ENCODE results near the gene COTL1.

Gene COTL1

DNA sequence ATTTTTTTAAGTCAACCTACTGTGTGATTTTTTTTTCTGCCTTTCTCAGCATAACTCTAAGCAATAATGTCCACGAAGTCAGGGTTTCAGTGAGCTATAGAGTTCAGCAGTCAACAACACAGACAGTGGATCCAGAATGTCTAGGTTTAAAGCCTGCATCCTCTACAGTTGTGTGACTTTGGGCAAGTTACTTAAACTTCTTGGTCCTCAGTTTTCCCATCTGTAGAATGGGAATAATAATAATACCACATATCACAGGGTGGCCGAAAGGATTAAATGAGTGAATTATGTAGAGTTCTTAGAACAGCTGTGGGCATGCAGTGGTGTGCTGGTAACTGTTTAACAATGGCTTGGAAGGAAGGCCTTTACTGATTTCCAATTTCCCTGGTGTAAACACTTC, 74.6 kb downstream of the COTL1 start:
- TF ChIP-seq, protein P1, sequence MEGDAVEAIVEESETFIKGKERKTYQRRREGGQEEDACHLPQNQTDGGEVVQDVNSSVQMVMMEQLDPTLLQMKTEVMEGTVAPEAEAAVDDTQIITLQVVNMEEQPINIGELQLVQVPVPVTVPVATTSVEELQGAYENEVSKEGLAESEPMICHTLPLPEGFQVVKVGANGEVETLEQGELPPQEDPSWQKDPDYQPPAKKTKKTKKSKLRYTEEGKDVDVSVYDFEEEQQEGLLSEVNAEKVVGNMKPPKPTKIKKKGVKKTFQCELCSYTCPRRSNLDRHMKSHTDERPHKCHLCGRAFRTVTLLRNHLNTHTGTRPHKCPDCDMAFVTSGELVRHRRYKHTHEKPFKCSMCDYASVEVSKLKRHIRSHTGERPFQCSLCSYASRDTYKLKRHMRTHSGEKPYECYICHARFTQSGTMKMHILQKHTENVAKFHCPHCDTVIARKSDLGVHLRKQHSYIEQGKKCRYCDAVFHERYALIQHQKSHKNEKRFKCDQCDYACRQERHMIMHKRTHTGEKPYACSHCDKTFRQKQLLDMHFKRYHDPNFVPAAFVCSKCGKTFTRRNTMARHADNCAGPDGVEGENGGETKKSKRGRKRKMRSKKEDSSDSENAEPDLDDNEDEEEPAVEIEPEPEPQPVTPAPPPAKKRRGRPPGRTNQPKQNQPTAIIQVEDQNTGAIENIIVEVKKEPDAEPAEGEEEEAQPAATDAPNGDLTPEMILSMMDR (IDR thresholded peaks at IDR 0.05; ENCODE audit: extremely low read depth, missing control alignments): no peak
- DNase-seq (ENCODE audit: low spot score): no peak

DNA sequence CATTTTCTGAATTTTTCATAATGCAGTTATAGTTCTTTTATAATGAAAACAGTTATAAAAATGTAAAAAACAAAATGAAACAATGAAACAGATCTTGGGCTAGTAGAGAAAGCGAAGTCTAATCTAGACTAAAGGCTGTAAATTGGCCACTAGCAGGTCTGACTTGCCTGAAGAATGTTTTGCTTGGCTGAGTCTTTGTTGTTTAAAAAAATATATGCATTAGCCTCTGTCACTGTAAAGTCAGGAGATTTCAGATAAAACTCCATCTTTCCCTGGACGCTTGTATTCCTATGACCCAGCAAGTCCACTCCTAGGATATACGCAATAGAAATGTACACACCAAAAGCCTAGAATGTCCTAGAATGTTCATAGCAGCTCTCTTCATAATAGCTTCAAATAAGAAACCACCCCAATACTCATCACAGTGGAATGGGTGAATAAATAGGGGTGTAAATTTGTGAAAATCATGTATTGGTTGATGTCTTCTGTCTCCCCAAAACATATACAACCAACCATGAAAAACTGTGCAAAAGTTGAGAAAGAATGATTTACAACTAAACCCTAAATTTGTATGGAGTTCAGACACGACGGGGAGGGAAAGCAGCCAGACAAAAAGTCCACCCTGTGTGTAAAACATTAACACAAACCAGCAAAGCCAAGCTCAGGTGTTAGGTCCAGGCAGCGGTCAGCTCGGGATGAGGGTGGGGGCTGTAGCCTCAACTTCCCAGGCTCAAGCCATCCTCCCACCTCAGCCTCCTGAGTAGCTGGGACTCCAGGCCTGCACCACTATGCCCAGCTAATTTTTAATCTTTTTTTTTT, 75.7 kb downstream of the COTL1 start:
- DNase-seq (ENCODE audit: low spot score): no peak
- TF ChIP-seq, protein P1 (IDR thresholded peaks at IDR 0.05; ENCODE audit: extremely low read depth, missing control alignments): no peak

DNA sequence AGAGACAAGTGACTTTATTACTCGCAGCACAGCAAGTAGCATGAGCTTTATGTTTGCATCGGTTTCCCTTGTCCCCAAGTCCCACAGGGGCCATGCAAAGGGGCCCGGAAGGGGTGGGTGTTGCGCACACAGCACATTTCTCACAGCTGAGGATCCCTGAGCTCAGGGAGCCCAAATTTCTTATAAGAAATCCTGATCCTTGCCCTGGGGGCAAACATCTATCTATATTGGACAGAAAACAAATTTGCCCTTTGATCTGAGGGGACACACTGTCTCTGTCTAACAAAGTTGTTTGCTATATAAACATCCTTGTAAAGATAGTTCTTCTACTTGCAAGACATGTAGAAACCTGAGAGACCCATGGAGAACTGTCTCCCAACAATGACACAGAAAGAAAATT, 77.7 kb downstream of the COTL1 start:
- TF ChIP-seq, protein P1 (IDR thresholded peaks at IDR 0.05; ENCODE audit: extremely low read depth, missing control alignments): no peak
- no peak for DNase-seq (ENCODE audit: low spot score)

DNA sequence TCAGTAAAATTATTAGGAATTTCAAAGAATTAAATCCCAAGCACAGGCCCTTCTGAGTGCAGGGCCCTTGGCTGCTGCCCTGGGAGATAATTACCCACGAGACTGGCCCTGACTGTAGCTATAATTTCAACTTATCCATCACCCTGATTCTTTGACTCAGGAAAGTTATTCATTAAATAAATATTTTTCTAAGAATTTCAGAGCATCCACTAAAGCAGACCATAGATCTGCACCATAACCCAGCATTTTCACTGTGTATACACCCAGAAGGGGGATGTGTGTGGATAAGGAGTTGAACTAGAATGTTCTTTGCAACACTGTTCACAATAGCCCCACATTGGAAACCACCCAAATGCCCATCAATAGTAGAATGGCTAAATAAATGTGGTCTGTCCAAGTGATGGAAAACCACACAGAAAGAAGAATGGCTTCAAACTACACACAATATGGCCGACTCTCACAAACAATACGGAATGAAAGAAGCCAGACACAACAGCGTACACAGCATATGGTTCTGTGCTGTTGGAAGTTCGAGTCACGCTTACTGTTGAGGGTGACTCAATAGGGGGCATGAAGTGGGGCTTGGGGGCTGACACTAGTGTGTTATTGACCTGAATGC, 79.5 kb downstream of the COTL1 start:
- DNase-seq (ENCODE audit: low spot score): no peak
- TF ChIP-seq, protein P1 (IDR thresholded peaks at IDR 0.05; ENCODE audit: extremely low read depth, missing control alignments): no peak

DNA sequence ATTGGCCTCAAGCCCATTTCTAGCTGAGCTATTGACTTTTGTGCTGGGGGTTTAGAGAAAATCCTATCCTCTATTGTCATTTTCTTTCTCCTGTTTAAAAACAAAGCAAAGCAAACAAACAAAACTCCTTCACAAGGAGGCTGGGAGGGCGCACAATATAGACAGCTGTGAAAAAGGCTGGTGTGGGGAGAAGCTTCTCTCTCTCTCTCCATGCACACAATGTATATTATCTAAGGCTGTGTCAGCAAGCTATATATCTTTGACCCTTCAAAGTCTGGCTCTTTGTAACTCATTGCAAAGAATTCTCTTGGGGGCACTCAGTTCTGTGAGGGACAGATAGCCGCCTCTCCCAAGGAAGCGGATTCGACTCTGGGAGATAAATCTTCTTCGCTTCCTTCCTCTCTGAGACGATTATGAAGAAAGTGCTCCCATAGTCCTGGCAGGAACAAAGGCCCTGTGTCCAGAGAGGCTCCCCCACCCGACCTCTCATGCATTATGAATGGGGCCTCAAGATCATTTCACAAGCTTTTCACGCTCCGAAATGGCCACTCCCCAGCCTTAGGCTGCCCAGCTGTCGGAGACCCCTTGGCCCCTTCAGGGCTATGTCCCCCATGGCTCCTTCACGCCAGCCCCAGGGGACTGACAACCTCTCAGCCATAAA, 80.3 kb downstream of the COTL1 start:
- no peak for DNase-seq (ENCODE audit: low spot score)

DNA sequence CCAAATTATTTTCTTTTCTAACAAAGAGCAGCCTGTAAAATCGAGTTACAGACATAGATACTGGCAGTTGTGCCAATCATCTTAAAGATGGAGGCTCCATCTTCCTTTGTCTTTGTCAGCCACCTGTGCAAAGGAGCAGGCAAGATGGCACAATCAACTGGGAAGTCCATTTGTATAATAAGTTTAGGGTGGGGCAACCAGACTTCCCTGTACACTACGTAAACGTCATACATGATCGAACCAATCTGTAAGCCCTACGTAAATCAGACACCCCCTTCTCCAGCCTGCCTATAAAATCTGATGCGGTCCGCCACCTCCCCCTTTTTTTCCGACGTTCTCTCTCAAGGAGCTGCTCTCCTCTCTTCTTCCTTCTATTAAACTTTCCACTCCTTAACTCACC, 82.0 kb downstream of the COTL1 start:
- DNase-seq (ENCODE audit: low spot score): no peak
- TF ChIP-seq, protein P1 (IDR thresholded peaks at IDR 0.05; ENCODE audit: extremely low read depth, missing control alignments): no peak

More for the DNA sequence above, 80.3 kb downstream of the COTL1 start:
- TF ChIP-seq, protein P1 (IDR thresholded peaks at IDR 0.05; ENCODE audit: extremely low read depth, missing control alignments): no peak

DNA sequence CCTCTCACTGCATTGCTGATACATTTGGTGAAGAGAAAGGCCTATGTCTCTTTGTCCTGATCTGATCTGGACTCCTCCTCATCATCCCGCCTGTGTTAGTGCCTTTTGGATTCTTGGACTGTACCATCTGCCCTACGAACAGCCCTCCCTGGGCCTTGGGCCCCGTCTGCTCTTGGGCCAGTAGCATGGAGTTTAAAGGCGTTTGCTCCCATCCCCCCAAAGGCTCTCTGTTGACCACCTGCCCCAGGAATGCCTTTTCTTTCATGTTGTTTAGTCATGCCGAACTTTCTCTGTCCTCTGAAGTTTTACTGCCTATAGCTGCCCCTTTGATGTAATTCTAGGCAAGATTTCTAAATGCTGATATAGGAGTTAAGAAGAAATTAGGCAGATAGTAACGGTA, 82.5 kb downstream of the COTL1 start:
- TF ChIP-seq, protein P1 (IDR thresholded peaks at IDR 0.05; ENCODE audit: extremely low read depth, missing control alignments): no peak
- DNase-seq (ENCODE audit: low spot score): no peak
